Astrocyte of the spinal cord (primary cell): Measurements from ENCODE around the gene MECP2.

Experiments
- DNase-seq: peaks from one replicate; pipeline ENCODE4 v3.0.0; 2011; ENCODE audit warnings: low read depth, low spot score
- H3K4me3 ChIP-seq: 2 replicates; pipeline ENCODE4 v1.5.1; 2011; ENCODE audit warnings: low read depth, mild to moderate bottlenecking, low read length, moderate library complexity
- in situ Hi-C: cut with HindIII; loops from 2 replicates; pipeline ENCODE4 v1.10.0; 2017; ENCODE audit warnings: low sequenced_read_pairs
- TF ChIP-seq, protein P1 (sequence below): IDR thresholded peaks from 2 replicates; pipeline ENCODE4 v1.5.1; 2012; ENCODE audit warnings: low read depth, mild to moderate bottlenecking, low read length, inconsistent platforms

MECP2 gene

DNA sequence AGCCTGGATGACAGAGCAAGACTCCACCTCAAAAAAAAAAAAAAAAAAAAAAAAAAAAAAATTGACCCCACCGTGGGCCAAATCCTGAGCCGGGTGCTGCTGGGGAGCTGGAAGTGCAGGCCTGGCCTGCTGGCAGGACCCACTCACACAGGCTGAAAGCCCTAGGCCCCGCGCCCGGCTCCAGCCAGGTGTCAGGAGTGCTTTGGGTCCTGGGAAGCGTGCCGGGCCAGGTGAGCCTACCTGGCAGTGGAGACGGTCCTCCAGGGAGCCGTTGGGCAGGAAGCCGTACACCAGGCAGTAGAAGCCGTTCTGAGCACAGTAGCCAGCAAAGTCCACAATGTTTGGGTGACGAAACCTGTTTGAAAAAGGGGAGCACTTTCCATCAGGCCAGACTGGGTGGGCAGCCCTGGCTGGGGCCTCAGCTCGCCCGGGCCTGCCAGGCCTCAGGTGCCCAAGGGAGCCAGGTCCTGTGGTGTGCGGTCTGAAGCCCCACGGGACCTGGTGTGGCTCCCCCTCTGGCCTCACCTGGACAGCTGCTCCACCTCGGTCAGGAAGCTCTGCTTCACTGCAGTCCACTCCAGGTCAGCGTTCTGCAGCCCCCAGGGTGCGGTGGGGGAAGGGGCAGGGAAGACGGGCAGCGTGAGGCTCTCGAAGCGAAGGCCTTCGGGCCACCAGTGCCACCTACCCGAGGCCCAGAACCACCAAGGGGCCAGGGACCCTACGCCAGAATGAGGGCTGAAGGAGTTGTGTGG lies 79.6 kb downstream of the MECP2 start:
- TF ChIP-seq, protein P1, sequence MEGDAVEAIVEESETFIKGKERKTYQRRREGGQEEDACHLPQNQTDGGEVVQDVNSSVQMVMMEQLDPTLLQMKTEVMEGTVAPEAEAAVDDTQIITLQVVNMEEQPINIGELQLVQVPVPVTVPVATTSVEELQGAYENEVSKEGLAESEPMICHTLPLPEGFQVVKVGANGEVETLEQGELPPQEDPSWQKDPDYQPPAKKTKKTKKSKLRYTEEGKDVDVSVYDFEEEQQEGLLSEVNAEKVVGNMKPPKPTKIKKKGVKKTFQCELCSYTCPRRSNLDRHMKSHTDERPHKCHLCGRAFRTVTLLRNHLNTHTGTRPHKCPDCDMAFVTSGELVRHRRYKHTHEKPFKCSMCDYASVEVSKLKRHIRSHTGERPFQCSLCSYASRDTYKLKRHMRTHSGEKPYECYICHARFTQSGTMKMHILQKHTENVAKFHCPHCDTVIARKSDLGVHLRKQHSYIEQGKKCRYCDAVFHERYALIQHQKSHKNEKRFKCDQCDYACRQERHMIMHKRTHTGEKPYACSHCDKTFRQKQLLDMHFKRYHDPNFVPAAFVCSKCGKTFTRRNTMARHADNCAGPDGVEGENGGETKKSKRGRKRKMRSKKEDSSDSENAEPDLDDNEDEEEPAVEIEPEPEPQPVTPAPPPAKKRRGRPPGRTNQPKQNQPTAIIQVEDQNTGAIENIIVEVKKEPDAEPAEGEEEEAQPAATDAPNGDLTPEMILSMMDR, result no peak
- no peak for DNase-seq
- in situ Hi-C loops, result no loop called here
- H3K4me3 ChIP-seq, result peak overlapping the region; percentile 51

DNA sequence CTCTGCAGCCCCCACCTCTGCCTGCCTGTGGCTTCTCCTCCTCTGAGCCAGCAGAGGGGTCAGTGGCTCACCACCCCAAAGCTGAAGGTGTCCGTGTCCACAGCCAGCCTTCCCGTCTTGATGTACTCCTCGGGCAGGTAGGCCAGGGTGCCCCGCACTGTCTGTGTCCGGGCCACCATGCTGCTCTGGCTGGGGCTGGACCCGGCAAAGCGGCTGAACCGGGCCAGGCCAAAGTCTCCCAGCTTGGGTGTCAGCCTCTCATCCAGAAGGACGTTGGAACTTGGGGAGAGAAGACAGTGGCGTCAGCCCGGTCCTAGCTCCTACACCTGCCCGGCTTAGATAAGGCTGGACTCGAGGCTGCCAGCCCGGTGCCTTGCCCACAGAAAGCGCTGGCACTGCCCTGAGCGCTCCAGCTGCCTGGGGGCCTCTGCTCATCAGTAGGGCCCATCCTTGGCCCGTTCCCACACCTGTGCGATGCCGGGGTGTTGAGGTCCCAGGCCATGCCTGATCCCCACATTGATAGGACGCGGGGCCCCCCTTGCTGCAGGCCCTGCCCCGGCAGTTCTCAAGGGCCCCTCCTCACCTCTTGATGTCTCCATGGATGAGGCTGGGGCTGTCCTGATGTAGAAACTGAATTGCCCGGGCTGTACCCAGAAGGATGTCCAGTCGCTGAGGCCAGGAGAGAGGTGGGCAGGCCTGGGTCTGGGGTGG lies 81.0 kb downstream of the MECP2 start:
- in situ Hi-C loops, result no loop called here
- TF ChIP-seq, protein P1, result no peak
- DNase-seq, result no peak
- H3K4me3 ChIP-seq, result no peak overlapping the region

DNA sequence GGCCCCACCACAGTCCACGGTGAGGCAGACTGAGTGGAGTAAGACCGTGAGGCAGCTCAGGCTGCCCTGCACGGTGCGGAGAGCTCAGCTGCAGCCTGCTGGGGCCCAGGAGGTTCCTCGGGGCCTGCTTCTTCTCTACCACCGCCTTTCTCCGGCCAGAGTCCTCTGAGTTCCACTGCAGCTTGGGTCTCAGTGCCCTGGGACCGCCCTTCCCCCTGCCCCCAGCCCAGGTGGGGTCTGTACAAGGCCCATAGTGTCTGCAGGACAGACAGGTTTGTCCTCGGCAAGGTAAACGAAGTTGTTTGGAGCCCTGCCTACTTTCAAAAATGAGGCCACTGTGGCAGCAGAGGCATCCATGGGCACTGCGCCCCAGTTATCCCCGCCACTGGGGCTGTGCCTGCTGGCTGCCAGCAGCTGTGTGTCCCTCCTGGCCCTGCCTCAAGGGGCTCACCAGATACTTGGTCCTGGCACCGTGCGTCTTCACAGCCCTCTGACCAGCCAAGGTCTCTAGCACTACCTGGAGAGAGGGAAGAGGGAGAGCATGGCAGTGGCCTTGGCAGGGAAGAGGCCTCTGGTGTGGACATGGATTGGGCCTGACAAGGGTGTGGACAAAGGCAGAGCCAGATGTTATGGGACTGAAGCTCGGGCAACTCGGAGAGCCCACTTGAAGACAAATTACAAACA lies 81.8 kb downstream of the MECP2 start:
- in situ Hi-C loops, result no loop called here
- H3K4me3 ChIP-seq, result no peak overlapping the region
- no peak for DNase-seq
- TF ChIP-seq, protein P1, result no peak

DNA sequence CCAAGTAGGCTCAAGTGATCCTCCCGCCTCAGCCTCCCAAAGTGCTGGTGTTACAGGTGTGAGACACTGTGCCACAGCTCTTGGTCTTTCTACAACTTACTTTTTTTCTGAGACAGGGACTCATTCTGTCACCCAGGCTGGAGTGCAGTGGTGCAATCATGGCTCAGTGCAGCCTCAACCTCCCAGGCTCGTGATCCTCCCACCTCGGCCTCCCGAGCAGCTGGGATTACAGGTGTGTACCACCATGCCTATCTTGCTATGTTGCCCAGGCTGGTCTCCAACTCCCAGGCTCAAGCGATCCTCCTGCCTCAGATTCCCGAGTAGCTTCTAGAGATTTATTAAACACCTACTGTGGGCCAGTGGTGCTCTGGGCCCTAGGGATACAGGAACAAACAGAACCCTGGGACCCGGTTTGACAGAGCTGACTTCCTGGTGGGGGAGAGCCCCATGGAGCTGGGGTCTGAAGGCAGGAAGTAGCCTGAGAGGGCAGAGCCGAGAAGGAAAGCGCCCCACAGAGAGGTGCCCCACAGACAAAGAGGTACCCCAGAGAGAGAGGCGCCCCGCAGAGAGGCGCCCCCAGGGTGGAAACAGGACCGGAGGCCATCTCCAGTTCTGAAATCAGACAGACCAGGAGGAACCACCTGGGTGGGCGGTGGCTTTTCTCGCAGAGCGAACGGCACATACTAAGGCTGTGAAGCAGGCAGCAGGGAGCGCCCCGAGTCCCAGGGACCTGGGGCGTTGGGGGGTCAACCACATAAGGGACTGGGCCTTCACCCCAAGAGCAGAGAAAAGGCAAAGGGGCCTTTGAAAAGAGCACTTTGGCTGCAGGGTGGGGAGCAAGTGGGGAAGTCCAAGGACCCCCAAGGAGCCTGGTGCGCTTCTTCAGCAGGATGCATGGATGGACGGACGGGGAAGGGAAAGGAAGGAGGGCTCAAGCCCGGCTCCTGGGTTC lies 82.8 kb downstream of the MECP2 start:
- H3K4me3 ChIP-seq, result no peak overlapping the region
- in situ Hi-C loops, result no loop called here
- TF ChIP-seq, protein P1, result no peak
- DNase-seq, result no peak

DNA sequence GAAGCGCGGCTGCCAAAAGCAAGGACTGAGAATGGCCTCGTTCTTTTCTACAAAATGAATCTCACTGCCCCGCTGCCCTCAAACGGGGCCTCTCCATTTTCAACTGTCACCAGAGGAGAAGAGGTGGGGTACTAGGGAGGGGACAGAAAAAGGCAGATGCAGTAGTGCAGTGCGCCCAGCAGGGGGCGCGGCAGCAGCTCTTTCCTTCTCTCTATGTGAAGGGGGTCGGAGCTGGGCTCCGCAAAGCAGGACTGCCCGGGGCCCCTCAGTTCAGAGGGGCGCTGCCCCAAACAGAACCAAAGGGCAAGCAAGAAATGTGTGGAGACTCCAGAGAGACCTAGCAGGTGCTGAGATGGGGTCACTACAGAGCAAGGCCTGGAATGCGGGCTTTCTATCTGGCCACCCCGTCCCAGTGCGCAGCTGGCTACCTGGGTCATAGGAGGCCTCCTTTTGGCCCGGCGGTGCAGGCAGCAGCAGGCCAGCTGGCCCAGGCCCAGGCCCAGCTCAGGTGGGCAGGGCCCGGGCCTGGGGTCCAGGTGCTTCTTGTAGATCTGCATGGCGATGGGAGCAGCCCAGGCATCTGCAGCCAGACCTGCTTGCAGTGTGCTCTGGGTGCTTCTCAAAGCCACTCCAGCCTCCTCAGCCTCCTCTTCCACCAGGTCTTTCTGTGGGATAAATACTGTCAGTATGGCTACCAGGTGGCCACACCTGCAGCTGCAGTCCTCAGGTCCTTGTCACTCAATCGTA lies 83.7 kb downstream of the MECP2 start:
- DNase-seq, result no peak
- TF ChIP-seq, protein P1, result peak; percentile 86
- in situ Hi-C loops, result no loop called here
- H3K4me3 ChIP-seq, result no peak overlapping the region
